ENCODE results near the gene ENGASE. TPM values are rescaled to one million over a fixed set of nuclear protein-coding genes. Genes with fewer than 3 reads are reported as not detected.

The ENGASE gene
- total RNA-seq, 1 donor from 2014 or later, result 72.6 TPM

DNA sequence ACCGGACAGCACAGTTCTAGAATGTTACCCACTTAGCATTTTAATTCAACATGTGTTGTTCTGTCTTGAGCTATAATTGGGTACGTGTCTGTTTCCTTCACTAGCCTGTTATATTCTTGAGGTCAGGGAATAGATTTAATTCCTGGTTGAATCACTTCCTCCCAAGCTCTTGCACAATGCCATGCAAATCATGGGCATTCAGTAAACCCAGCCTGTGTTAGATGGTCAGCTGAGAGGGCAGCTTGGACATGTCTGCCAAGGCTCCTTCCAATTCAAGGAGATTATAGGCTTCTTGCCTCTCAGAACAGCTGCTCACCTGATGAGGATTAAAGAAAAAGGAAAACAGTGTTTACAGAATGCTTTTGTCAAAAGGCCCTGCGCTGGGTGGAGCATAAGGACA, 38.0 kb upstream of the ENGASE start:
- Mint-ChIP-seq H3K27me3 (peaks cover 7% of the 10 kb centered on the region), H3K36me3 (no peaks in the 10 kb centered on the region), H3K4me3 (no peak overlapping the region), H3K4me1 (ENCODE audit: unreplicated experiment) (peaks cover 4% of the 10 kb centered on the region), H3K9me3 (no peaks in the 10 kb centered on the region), H3K27ac (no peak overlapping the region)
- DNase-seq (ENCODE audit: extremely low spot score, unreplicated experiment), result no peak
- TF ChIP-seq, protein P1, sequence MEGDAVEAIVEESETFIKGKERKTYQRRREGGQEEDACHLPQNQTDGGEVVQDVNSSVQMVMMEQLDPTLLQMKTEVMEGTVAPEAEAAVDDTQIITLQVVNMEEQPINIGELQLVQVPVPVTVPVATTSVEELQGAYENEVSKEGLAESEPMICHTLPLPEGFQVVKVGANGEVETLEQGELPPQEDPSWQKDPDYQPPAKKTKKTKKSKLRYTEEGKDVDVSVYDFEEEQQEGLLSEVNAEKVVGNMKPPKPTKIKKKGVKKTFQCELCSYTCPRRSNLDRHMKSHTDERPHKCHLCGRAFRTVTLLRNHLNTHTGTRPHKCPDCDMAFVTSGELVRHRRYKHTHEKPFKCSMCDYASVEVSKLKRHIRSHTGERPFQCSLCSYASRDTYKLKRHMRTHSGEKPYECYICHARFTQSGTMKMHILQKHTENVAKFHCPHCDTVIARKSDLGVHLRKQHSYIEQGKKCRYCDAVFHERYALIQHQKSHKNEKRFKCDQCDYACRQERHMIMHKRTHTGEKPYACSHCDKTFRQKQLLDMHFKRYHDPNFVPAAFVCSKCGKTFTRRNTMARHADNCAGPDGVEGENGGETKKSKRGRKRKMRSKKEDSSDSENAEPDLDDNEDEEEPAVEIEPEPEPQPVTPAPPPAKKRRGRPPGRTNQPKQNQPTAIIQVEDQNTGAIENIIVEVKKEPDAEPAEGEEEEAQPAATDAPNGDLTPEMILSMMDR (conservative IDR thresholded peaks at IDR 0.05), result no peak

DNA sequence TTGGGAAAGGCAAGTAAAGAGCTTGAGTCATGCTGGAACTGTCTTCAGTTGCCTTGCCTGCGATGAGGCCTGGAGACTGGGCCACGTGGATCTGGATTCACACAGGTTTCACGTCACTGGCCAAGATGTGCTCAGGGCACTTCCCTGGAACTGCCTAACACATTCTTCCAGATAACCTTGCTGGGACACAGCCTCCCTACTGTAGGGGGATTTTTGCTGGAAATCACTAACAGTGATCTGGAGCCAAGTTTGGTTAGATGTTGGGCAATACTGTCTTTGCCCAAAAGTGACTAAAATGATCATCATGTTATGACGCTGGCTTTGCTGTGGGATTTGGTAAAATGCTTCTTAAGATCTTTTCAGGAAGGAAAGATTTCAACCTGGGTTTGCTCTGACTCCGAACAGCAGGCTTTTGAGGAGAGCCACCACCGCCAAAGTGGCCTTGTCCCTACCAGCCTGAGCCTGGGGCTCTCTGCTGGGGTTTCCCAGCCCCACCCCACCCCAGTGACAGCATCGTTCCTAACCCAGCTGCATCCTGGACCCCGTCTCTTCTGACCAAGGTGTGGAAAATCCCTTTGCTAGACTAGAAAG, 36.0 kb upstream of the ENGASE start:
- H3K9me3 Mint-ChIP-seq, result no peaks in the 10 kb centered on the region
- TF ChIP-seq, protein P1 (conservative IDR thresholded peaks at IDR 0.05), result no peak
- H3K27ac Mint-ChIP-seq, result no peak overlapping the region
- H3K27me3 Mint-ChIP-seq, result peaks cover 7% of the 10 kb centered on the region
- no peak for DNase-seq (ENCODE audit: extremely low spot score, unreplicated experiment)
- no peak overlapping the region for H3K4me3 Mint-ChIP-seq
- H3K4me1 Mint-ChIP-seq (ENCODE audit: unreplicated experiment), result peaks cover 4% of the 10 kb centered on the region
- H3K36me3 Mint-ChIP-seq, result no peaks in the 10 kb centered on the region

DNA sequence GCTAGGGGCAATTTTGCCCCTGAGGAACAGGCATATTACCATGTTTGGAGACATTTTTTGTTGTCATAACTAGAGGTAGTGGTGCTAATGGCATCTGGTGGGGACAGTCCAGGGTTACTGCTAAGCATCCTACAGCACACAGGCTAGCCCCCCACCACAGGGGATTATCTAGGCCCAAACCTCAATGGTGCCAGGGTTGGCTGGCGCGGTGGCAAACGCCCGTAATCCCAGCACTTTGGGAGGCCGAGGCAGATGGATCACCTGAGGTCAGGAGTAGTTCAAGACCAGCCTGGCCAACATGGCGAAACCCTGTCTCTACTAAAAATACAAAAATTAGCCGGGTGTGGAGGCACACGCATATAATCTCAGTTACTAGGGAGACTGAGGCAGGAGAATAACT, 35.5 kb upstream of the ENGASE start:
- DNase-seq (ENCODE audit: extremely low spot score, unreplicated experiment), result no peak
- Mint-ChIP-seq H3K27ac (no peak overlapping the region), H3K9me3 (no peaks in the 10 kb centered on the region), H3K4me1 (ENCODE audit: unreplicated experiment) (peaks cover 2% of the 10 kb centered on the region), H3K4me3 (no peak overlapping the region), H3K36me3 (no peaks in the 10 kb centered on the region), H3K27me3 (peaks cover 7% of the 10 kb centered on the region)
- TF ChIP-seq, protein P1 (conservative IDR thresholded peaks at IDR 0.05), result no peak

DNA sequence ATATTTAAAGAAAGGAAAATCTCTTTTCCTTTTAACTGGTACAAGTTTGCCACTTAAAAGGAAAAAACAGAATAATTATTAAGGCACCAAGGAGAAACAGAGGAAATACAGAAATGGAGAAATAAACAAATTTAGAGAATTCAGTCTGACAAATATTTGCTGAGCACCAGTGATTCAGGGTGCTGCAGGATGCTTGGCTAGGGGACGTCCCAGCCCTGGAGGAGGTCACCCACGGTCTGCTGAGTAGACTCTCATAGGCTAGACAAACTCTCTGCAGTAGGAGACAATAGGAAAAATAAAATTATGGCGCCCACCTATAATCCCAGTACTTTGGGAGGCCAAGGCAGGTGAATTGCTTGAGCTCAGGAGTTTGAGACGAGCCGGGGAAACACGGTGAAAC, 34.7 kb upstream of the ENGASE start:
- Mint-ChIP-seq H3K4me1 (ENCODE audit: unreplicated experiment) (no peaks in the 10 kb centered on the region), H3K36me3 (no peaks in the 10 kb centered on the region), H3K27ac (no peak overlapping the region), H3K27me3 (peaks cover 9% of the 10 kb centered on the region), H3K4me3 (no peak overlapping the region), H3K9me3 (no peaks in the 10 kb centered on the region)
- no peak for DNase-seq (ENCODE audit: extremely low spot score, unreplicated experiment)
- TF ChIP-seq, protein P1 (conservative IDR thresholded peaks at IDR 0.05), result no peak

DNA sequence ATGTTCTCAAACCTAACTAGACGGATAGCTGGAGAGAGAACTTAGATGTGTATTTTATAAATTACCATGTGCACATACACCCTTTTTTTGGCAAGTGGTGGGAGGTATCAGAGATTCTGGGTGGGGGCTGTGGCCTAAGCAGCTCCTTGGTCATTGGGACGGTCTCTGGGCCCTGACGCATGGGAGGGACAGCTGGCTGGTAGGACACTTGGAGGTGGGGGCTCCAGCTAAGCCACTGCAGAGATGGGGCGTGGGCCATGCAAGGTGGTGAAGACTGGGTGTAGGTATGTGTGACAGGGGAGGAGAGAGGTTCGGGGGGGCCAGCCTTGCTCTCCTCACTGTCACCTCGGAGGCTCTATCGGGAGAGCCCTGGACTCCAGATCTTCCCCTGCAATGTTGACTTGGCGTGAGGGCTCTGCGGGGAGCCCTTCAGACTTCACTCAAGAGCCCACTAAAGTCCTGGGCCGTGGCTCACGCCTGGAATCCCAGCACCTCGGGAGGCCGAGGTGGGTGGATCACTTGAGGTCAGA, 33.5 kb upstream of the ENGASE start:
- Mint-ChIP-seq H3K27ac (no peak overlapping the region), H3K4me1 (ENCODE audit: unreplicated experiment) (peaks cover 7% of the 10 kb centered on the region), H3K27me3 (peaks cover 17% of the 10 kb centered on the region), H3K4me3 (no peak overlapping the region), H3K36me3 (no peaks in the 10 kb centered on the region), H3K9me3 (no peaks in the 10 kb centered on the region)
- TF ChIP-seq, protein P1 (conservative IDR thresholded peaks at IDR 0.05), result no peak
- no peak for DNase-seq (ENCODE audit: extremely low spot score, unreplicated experiment)
